ENCODE data around the gene TMCC1. TPM values are rescaled to one million over a fixed set of nuclear protein-coding genes. Genes with fewer than 3 reads are reported as not detected.

Gene TMCC1
- total and polyA plus RNA-seq, 7 experiments from 2014 or later, result 2.6 to 39.4 (median 35.5) TPM

DNA sequence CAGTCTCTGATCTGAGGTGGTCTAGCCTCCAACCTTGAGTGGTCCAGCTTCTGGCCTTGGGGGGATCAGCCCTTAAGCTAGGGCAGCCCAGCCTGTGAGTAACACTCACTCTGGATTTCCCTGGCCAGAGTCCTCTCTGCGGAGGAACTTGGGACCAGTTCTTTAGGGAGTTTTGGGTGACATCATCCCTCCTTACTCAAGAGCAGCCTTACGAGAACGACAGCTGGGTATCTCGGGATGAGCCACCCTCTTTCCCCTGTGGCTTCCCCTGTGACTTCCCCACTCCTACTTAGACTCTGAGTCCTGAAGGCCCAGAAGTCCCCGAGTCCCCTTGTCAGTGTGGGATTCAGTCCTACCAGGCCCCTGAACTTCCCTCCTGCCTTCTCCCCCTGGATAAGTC is 276.8 kb downstream of the TMCC1 start:
- no peaks in the 10 kb centered on the region for H3K4me1 ChIP-seq (ENCODE audit: control insufficient read depth in 2 of 2, insufficient read depth in 2 of 2, low read length in 2 of 2)
- H3K27ac ChIP-seq (ENCODE audit: low read depth, low read length), result no peak overlapping the region
- no peak for DNase-seq
- no peaks in the 10 kb centered on the region for H3K9me3 ChIP-seq (ENCODE audit: control insufficient read depth in 2 of 3, low read length in 3 of 3)
- no peaks in the 10 kb centered on the region for H3K36me3 ChIP-seq (ENCODE audit: control insufficient read depth in 2 of 3, insufficient read depth in 3 of 3, low read length in 3 of 3)
- intact Hi-C loops (cut with micrococcal nuclease), result no loop called here
- ChIA-PET CTCF (no interaction called here), POLR2A (interaction anchor here (0.9 kb wide), 1 partner anchor 11 kb away, joined by 3 read pairs; no protein-coding TSS in a partner anchor)
- H3K9me3 Mint-ChIP-seq, result peaks cover 0 to 1% (median 0%) of the 10 kb centered on the region in 11 donors
- H3K4me1 Mint-ChIP-seq, result peaks cover 0 to 10% (median 5%) of the 10 kb centered on the region in 7 donors
- H3K27ac Mint-ChIP-seq, result peak overlapping the region in 1 of 9 donors; percentile 37
- peaks cover 0 to 5% (median 0%) of the 10 kb centered on the region in 5 donors for H3K27me3 Mint-ChIP-seq
- no peak overlapping the region for H3K4me3 Mint-ChIP-seq
- peak; percentile 72 for ATAC-seq
- H3K4me3 ChIP-seq (ENCODE audit: low read length), result no peak overlapping the region
- H3K27me3 ChIP-seq (ENCODE audit: control insufficient read depth in 2 of 2, insufficient read depth in 2 of 2, low read length in 2 of 2), result no peaks in the 10 kb centered on the region
- no peaks in the 10 kb centered on the region for H3K36me3 Mint-ChIP-seq

DNA sequence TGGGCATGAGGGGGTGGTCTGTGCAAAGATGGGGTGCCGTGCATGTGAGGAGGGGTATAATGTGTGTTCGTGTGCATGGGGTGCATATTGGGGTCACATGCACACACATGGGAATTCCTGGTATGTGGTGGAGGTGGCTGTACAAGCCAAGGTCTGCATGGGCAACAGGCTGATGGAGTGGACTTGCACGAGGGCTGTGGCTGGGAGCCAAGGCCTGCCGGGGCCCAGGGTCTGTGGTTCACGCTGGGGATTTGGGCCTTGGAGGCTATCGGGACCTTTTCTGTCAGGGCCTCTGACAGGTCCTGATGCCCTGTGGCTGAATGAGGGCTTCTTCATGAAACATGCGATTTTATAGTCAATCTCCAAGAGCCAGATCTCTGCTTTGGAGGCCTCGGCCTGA is 277.2 kb downstream of the TMCC1 start:
- Mint-ChIP-seq H3K27me3 (peaks cover 0 to 5% (median 0%) of the 10 kb centered on the region in 5 donors), H3K4me3 (no peak overlapping the region), H3K4me1 (peaks cover 0 to 10% (median 5%) of the 10 kb centered on the region in 7 donors), H3K36me3 (no peaks in the 10 kb centered on the region), H3K9me3 (peaks cover 0 to 1% (median 0%) of the 10 kb centered on the region in 11 donors), H3K27ac (no peak overlapping the region)
- H3K4me3 ChIP-seq (ENCODE audit: low read length), result no peak overlapping the region
- no peaks in the 10 kb centered on the region for H3K27me3 ChIP-seq (ENCODE audit: control insufficient read depth in 2 of 2, insufficient read depth in 2 of 2, low read length in 2 of 2)
- H3K4me1 ChIP-seq (ENCODE audit: control insufficient read depth in 2 of 2, insufficient read depth in 2 of 2, low read length in 2 of 2), result no peaks in the 10 kb centered on the region
- no peak for DNase-seq
- H3K36me3 ChIP-seq (ENCODE audit: control insufficient read depth in 2 of 3, insufficient read depth in 3 of 3, low read length in 3 of 3), result no peaks in the 10 kb centered on the region
- intact Hi-C loops (cut with micrococcal nuclease), result no loop called here
- H3K9me3 ChIP-seq (ENCODE audit: control insufficient read depth in 2 of 3, low read length in 3 of 3), result no peaks in the 10 kb centered on the region
- CTCF ChIA-PET, result no interaction called here
- no peak overlapping the region for H3K27ac ChIP-seq (ENCODE audit: low read depth, low read length)
- ATAC-seq, result no peak
- POLR2A ChIA-PET, result interaction anchor here (0.9 kb wide), 1 partner anchor 11 kb away, joined by 3 read pairs; no protein-coding TSS in a partner anchor

DNA sequence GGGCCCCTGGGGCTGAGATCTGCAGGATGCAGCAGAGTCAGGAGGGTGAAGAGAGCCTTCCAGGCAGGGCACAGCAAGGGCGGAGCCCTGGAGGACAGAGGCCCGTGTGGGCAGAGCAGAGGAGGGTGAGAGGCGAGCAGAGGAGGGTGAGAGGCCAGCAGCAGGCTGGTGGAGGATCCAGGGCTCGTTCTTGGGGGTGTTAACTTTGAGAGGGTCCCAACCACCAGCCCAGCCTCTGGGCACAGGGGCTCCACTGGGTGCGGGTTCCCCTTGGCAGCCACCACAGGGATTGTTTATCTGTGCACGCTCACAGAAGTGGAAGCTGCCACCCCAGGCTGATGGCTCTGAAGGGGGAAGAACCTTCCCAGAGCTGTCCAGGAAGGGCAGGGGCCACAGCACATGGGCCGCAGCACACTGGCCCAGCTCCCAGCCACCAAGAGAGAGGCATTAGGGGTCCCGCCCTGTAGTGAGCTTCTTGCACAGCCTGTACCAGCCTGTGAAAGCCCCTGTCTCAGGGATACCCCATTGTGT is 277.7 kb downstream of the TMCC1 start:
- no peak overlapping the region for H3K4me3 Mint-ChIP-seq
- no peaks in the 10 kb centered on the region for H3K36me3 Mint-ChIP-seq
- peaks cover 0 to 10% (median 5%) of the 10 kb centered on the region in 7 donors for H3K4me1 Mint-ChIP-seq
- Histone ChIP-seq H3K27me3 (ENCODE audit: control insufficient read depth in 2 of 2, insufficient read depth in 2 of 2, low read length in 2 of 2) (no peaks in the 10 kb centered on the region), H3K4me1 (ENCODE audit: control insufficient read depth in 2 of 2, insufficient read depth in 2 of 2, low read length in 2 of 2) (no peaks in the 10 kb centered on the region), H3K9me3 (ENCODE audit: control insufficient read depth in 2 of 3, low read length in 3 of 3) (no peaks in the 10 kb centered on the region), H3K36me3 (ENCODE audit: control insufficient read depth in 2 of 3, insufficient read depth in 3 of 3, low read length in 3 of 3) (no peaks in the 10 kb centered on the region), H3K27ac (ENCODE audit: low read depth, low read length) (no peak overlapping the region), H3K4me3 (ENCODE audit: low read length) (no peak overlapping the region)
- no peak overlapping the region for H3K27ac Mint-ChIP-seq
- CTCF ChIA-PET, result no interaction called here
- H3K9me3 Mint-ChIP-seq, result peaks cover 0 to 1% (median 0%) of the 10 kb centered on the region in 11 donors
- H3K27me3 Mint-ChIP-seq, result peaks cover 0 to 5% (median 0%) of the 10 kb centered on the region in 5 donors
- intact Hi-C loops (cut with micrococcal nuclease), result no loop called here
- no peak for DNase-seq
- ATAC-seq, result no peak
- POLR2A ChIA-PET, result interaction anchor here (0.9 kb wide), 1 partner anchor 10 kb away, joined by 3 read pairs; no protein-coding TSS in a partner anchor

DNA sequence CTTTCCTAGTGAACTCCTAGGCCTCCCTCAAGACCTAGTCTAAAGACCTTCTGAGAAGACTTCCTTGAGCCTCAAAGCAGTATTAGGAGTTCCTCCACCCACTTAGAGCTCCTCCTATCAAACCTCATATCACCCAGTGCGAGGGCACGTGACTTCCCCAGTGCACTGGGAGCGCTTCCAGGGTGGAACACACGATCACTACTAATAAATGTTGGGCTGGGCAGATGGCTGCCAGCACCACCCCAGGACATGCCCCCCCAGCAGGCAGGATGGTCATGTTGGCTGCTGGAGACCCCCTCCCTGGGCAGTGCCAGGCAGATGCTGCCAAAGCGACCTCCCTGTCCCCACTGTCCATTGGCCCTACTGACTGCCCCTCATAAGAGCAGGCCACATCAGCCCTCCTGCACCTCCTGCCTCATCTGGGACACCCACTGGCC is 278.6 kb downstream of the TMCC1 start:
- ATAC-seq, result no peak
- H3K27me3 Mint-ChIP-seq, result peaks cover 0 to 5% (median 0%) of the 10 kb centered on the region in 5 donors
- CTCF ChIA-PET, result no interaction called here

DNA sequence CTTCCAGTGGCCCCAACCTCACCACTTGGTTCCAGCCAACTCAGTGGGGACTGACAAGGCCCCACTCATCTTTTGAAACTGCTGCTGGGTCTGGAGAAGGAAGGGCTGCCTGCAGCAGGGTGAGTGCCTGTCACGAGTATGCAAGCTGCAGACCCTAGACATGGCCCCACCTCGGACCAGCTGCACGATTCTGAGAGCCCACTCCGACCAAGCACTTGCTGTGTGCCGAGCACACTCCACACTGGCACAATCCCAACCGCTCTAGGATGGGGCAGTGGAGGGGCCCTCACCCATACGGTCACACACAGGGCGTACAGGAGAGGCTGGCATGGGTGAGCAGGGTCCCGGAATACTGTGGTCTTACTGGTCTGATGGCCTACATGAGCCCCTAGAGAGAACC is 279.1 kb downstream of the TMCC1 start:
- Mint-ChIP-seq H3K27ac (no peak overlapping the region), H3K9me3 (peaks cover 0 to 1% (median 0%) of the 10 kb centered on the region in 11 donors), H3K4me1 (peaks cover 0 to 10% (median 5%) of the 10 kb centered on the region in 7 donors), H3K27me3 (peaks cover 0 to 8% (median 0%) of the 10 kb centered on the region in 5 donors), H3K36me3 (no peaks in the 10 kb centered on the region), H3K4me3 (no peak overlapping the region)
- H3K9me3 ChIP-seq (ENCODE audit: control insufficient read depth in 2 of 3, low read length in 3 of 3), result no peaks in the 10 kb centered on the region
- ATAC-seq (no peak), DNase-seq (no peak)
- POLR2A ChIA-PET, result no interaction called here
- H3K4me1 ChIP-seq (ENCODE audit: control insufficient read depth in 2 of 2, insufficient read depth in 2 of 2, low read length in 2 of 2), result no peaks in the 10 kb centered on the region
- CTCF ChIA-PET, result no interaction called here
- H3K27ac ChIP-seq (ENCODE audit: low read depth, low read length), result no peak overlapping the region
- intact Hi-C loops (cut with micrococcal nuclease), result no loop called here
- H3K36me3 ChIP-seq (ENCODE audit: control insufficient read depth in 2 of 3, insufficient read depth in 3 of 3, low read length in 3 of 3), result no peaks in the 10 kb centered on the region
- no peaks in the 10 kb centered on the region for H3K27me3 ChIP-seq (ENCODE audit: control insufficient read depth in 2 of 2, insufficient read depth in 2 of 2, low read length in 2 of 2)
- H3K4me3 ChIP-seq (ENCODE audit: low read length), result no peak overlapping the region

More for the DNA sequence above, 278.6 kb downstream of the TMCC1 start:
- no peaks in the 10 kb centered on the region for H3K27me3 ChIP-seq (ENCODE audit: control insufficient read depth in 2 of 2, insufficient read depth in 2 of 2, low read length in 2 of 2)
- H3K36me3 ChIP-seq (ENCODE audit: control insufficient read depth in 2 of 3, insufficient read depth in 3 of 3, low read length in 3 of 3), result no peaks in the 10 kb centered on the region
- H3K9me3 ChIP-seq (ENCODE audit: control insufficient read depth in 2 of 3, low read length in 3 of 3), result no peaks in the 10 kb centered on the region
- Mint-ChIP-seq H3K4me1 (peaks cover 0 to 10% (median 5%) of the 10 kb centered on the region in 7 donors), H3K4me3 (no peak overlapping the region), H3K36me3 (no peaks in the 10 kb centered on the region), H3K27ac (no peak overlapping the region), H3K9me3 (peaks cover 0 to 1% (median 0%) of the 10 kb centered on the region in 11 donors)
- H3K27ac ChIP-seq (ENCODE audit: low read depth, low read length), result no peak overlapping the region
- no peak overlapping the region for H3K4me3 ChIP-seq (ENCODE audit: low read length)
- no peak for DNase-seq
- no peaks in the 10 kb centered on the region for H3K4me1 ChIP-seq (ENCODE audit: control insufficient read depth in 2 of 2, insufficient read depth in 2 of 2, low read length in 2 of 2)
- POLR2A ChIA-PET, result no interaction called here
- intact Hi-C loops (cut with micrococcal nuclease), result no loop called here

DNA sequence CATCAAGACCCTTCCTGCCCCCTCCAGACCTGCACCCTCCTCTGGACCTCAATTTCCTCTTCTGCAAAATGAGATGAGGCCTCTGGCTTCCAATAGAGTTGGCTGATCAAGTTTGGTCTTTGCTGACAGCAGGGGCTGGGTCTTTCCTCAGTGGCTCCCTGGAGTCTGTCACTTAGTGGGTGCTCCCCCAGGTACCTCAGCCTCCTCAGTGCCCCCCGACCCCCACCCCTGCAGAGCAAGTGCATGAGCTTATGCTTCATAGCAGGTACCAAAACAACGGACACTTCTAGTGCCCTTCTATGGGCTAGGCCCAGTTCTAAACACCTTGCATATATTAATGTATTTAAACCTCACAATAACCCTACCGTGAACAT is 280.2 kb downstream of the TMCC1 start:
- Mint-ChIP-seq H3K27me3 (peaks cover 0 to 15% (median 0%) of the 10 kb centered on the region in 5 donors), H3K36me3 (no peaks in the 10 kb centered on the region), H3K9me3 (no peaks in the 10 kb centered on the region), H3K27ac (no peak overlapping the region), H3K4me3 (no peak overlapping the region), H3K4me1 (peaks cover 4 to 12% (median 6%) of the 10 kb centered on the region in 7 donors)
- H3K36me3 ChIP-seq (ENCODE audit: control insufficient read depth in 2 of 3, insufficient read depth in 3 of 3, low read length in 3 of 3), result no peaks in the 10 kb centered on the region
- no peaks in the 10 kb centered on the region for H3K27me3 ChIP-seq (ENCODE audit: control insufficient read depth in 2 of 2, insufficient read depth in 2 of 2, low read length in 2 of 2)
- H3K4me1 ChIP-seq (ENCODE audit: control insufficient read depth in 2 of 2, insufficient read depth in 2 of 2, low read length in 2 of 2), result no peaks in the 10 kb centered on the region
- no peak for DNase-seq
- ATAC-seq, result no peak
- intact Hi-C loops (cut with micrococcal nuclease), result no loop called here
- H3K4me3 ChIP-seq (ENCODE audit: low read length), result no peak overlapping the region
- no peaks in the 10 kb centered on the region for H3K9me3 ChIP-seq (ENCODE audit: control insufficient read depth in 2 of 3, low read length in 3 of 3)
- CTCF ChIA-PET, result no interaction called here
- POLR2A ChIA-PET, result no interaction called here
- H3K27ac ChIP-seq (ENCODE audit: low read depth, low read length), result no peak overlapping the region

Measured in naive thymus-derived CD4-positive, alpha-beta T cell (primary cell).